HAP-1 (cell line): ENCODE measurements around the gene AMDHD1.
"Not testable (repeated sequence)": the region's sequence is repeated elsewhere in the genome, so short reads cannot be mapped to it uniquely, and the experiment has no call there.

Experiments
- DNase-seq, 2 experiments: peaks; one replicate each; pipeline ENCODE4 v3.0.0-alpha.2; 2016 to 2020; ENCODE audit warnings: low spot score in 2 of 2
- H3K27me3 ChIP-seq: fragments of 250-450 bp; sonication (Bioruptor Pico); 2 replicates; pipeline ENCODE4 v1.5.1; 2020; ENCODE audit warnings: low read depth, mild to moderate bottlenecking, moderate library complexity
- H3K36me3 ChIP-seq: fragments of 250-450 bp; sonication (Bioruptor Pico); replicated peaks from 2 replicates; pipeline ENCODE4 v1.5.1; 2020; ENCODE audit warnings: mild to moderate bottlenecking
- H3K4me1 ChIP-seq: fragments of 250-450 bp; sonication (Bioruptor Pico); 2 replicates; pipeline ENCODE4 v1.5.1; 2020; ENCODE audit warnings: mild to moderate bottlenecking
- H3K4me3 ChIP-seq: fragments of 250-450 bp; sonication (Bioruptor Pico); 2 replicates; pipeline ENCODE4 v1.5.1; 2020; ENCODE audit warnings: mild to moderate bottlenecking, moderate library complexity
- H3K9me3 ChIP-seq: fragments of 250-450 bp; sonication (Bioruptor Pico); 2 replicates; pipeline ENCODE4 v1.5.1; 2020; ENCODE audit warnings: mild to moderate bottlenecking, moderate library complexity
- in situ Hi-C: fragments of 300-500 bp; cut with MboI; formaldehyde crosslinking; loops from 3 replicates; pipeline ENCODE4 v1.14.3; 2020; ENCODE audit warnings: low sequenced_read_pairs, inconsistent platforms, mixed read lengths

AMDHD1 gene

DNA sequence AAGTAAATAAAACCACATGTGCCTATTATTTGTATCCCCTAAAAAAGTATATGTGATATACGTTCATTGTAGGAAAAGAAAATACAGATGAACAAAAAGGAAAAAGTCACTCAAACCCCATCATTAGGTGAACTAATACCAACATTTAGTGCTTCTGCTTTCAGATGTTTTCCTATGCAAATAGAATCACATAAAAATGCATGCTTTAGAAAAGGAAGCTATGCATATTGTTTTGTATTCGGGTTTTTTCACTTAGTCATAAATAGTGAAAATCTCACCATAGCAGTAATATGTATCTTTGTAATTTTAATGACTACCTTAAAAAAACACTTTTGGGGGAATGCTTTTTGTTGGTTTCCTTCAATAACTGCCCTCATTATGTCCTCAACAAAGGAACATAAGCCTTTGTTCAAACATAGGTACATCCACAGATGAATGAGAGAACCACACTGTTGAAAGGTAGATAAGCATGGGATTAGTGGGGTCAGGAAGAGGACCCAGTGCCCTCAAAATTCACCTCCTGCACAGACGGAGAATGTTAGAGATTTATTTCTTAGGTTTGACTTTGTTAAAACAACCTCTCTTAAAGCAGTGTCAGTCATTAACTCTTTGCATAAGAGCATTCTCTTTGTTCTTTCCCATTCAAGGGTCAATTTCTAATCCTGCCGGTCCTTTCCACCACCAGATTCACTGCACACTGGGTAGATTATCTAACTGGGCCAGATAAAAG is 6.5 kb downstream of the AMDHD1 start:
- H3K36me3 ChIP-seq = no peaks in the 10 kb centered on the region
- peaks cover 2% of the 10 kb centered on the region; the same call in 1 of the 2 replicates for H3K9me3 ChIP-seq
- peak; percentile 54 to 95 for DNase-seq
- H3K4me1 ChIP-seq = peaks cover 10% of the 10 kb centered on the region
- H3K4me3 ChIP-seq = no peak overlapping the region
- in situ Hi-C loops = no loop called here
- peaks cover 51% of the 10 kb centered on the region for H3K27me3 ChIP-seq

DNA sequence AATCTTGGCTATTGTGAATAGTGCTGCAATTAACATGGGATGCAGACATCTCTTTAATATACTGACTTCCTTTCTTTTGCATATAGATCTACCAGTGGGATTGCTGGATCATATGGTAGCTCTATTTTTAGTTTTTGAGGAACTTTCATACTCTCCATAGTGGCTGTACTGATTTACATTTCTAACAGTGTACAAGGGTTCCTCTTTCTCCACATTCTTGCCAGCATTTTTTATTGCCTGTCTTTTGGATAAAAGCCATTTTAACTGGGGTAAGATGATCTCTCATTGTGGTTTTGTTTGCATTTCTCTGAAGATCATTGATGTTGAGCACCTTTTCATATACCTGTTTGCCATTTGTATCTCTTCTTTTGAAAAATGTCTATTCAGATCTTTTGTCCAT is 8.4 kb downstream of the AMDHD1 start:
- in situ Hi-C loops = no loop called here
- Histone ChIP-seq H3K36me3 (no peaks in the 10 kb centered on the region), H3K4me3 (no peak overlapping the region), H3K27me3 (peaks cover 45% of the 10 kb centered on the region), H3K4me1 (peaks cover 10% of the 10 kb centered on the region), H3K9me3 (peaks cover 2% of the 10 kb centered on the region; the same call in 1 of the 2 replicates)
- DNase-seq = no peak

DNA sequence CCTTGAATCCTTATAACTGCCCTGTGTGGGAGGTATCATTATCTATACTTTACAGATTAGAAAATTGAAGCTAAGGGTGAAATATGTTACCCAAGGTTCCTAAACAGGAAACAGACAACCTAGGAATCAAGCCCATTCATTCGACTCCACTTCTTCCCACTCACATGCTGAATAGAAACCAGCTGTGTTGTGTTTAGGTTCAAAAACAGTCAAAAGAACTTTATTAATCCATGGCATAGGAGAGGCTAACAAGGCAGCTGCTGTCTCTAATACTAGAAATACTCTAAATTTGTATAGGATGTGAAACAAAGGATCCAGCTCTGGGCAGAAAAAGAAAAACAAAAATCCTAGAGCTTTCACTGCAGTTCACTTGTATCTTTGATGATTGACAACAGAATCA is 9.9 kb downstream of the AMDHD1 start:
- no peak for DNase-seq
- in situ Hi-C loops = no loop called here
- H3K27me3 ChIP-seq = peaks cover 51% of the 10 kb centered on the region
- H3K36me3 ChIP-seq = no peaks in the 10 kb centered on the region
- peaks cover 2% of the 10 kb centered on the region; the same call in 1 of the 2 replicates for H3K9me3 ChIP-seq
- H3K4me3 ChIP-seq = no peak overlapping the region
- H3K4me1 ChIP-seq = peaks cover 10% of the 10 kb centered on the region

- no peak overlapping the region for H3K4me3 ChIP-seq
- H3K9me3 ChIP-seq = peaks cover 2% of the 10 kb centered on the region; the same call in 1 of the 2 replicates
- in situ Hi-C loops = no loop called here
- no peaks in the 10 kb centered on the region for H3K36me3 ChIP-seq
- no peak for DNase-seq
- peaks cover 61% of the 10 kb centered on the region for H3K27me3 ChIP-seq
- no peaks in the 10 kb centered on the region for H3K4me1 ChIP-seq
Observed at GRCh38 chr12:95955549-95956159, 12.5 kb downstream of the AMDHD1 start.

- Histone ChIP-seq H3K9me3 (peaks cover 2% of the 10 kb centered on the region; the same call in 1 of the 2 replicates), H3K4me1 (no peaks in the 10 kb centered on the region), H3K4me3 (no peak overlapping the region), H3K27me3 (peaks cover 64% of the 10 kb centered on the region), H3K36me3 (no peaks in the 10 kb centered on the region)
- DNase-seq = no peak
- in situ Hi-C loops = no loop called here
Observed at GRCh38 chr12:95956557-95957145, 13.5 kb downstream of the AMDHD1 start.

DNA sequence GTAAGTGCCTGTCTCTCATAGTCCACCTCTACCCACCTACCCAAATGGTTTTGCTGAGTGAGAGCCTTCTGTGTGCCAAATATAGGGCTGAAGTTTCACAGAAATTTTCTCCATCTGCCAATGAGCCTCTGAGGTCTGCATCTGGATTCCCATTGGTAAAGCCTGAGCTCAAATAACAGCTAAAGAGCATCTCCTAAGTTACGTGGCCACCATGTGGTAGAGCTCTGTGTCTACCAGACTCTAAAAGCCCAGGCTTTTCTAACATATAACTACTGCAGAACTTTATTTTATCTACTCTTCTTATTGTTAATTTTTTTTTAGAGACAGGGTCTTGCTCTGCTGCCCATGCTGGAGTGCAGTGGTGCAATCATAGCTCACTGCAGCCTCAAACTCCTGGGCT is 16.0 kb downstream of the AMDHD1 start:
- Histone ChIP-seq H3K4me1 (no peaks in the 10 kb centered on the region), H3K36me3 (no peaks in the 10 kb centered on the region), H3K4me3 (no peak overlapping the region), H3K27me3 (peaks cover 51% of the 10 kb centered on the region), H3K9me3 (no peaks in the 10 kb centered on the region)
- no peak for DNase-seq
- in situ Hi-C loops = no loop called here

DNA sequence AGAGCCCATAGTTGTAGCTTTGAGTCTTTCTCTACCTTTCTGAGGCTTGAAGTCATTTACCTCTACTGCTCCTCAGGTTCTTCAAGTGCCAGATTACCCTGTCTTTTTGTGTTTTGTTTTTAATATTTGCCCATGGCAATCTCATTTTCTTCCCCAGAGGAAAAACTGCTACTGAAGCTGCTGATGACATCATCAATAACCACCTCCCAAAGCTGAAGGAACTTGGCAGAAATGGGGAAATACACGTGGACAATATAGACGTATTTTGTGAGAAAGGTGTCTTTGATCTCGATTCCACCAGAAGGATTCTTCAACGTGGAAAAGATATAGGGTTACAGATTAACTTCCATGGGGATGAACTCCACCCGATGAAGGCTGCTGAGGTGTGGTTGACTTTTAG is 17.1 kb downstream of the AMDHD1 start:
- no peak for DNase-seq
- Histone ChIP-seq H3K27me3 (peaks cover 40% of the 10 kb centered on the region), H3K4me1 (no peaks in the 10 kb centered on the region), H3K36me3 (no peaks in the 10 kb centered on the region), H3K4me3 (no peak overlapping the region), H3K9me3 (no peaks in the 10 kb centered on the region)
- in situ Hi-C loops = no loop called here

DNA sequence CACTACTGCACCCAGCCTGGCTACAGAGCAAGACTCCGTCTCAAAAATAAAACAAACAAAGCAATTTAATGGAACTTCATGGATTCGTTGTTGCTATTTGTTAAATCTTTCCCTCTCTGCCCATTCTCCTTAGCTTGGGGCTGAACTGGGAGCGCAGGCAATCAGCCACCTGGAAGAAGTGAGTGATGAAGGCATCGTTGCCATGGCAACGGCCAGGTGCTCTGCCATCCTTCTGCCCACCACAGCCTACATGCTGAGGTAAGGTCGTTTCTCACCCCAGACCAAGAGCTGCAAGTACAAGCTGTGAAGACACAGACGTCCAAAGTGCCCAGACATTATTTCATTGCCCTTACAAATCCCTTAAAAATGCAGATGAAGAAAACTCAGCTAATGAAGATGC is 19.1 kb downstream of the AMDHD1 start:
- in situ Hi-C loops = no loop called here
- H3K27me3 ChIP-seq = peaks cover 37% of the 10 kb centered on the region
- H3K9me3 ChIP-seq = no peaks in the 10 kb centered on the region
- H3K36me3 ChIP-seq = no peaks in the 10 kb centered on the region
- DNase-seq = no peak
- H3K4me1 ChIP-seq = no peaks in the 10 kb centered on the region
- H3K4me3 ChIP-seq = no peak overlapping the region

GRCh38 chr12:95963096-95963495 is 20.0 kb downstream of the AMDHD1 start:
- Histone ChIP-seq H3K9me3 (no peaks in the 10 kb centered on the region), H3K4me3 (no peak overlapping the region), H3K4me1 (no peaks in the 10 kb centered on the region), H3K27me3 (peaks cover 35% of the 10 kb centered on the region), H3K36me3 (no peaks in the 10 kb centered on the region)
- in situ Hi-C loops = no loop called here
- DNase-seq = peak in 1 of 2 experiments; percentile 23

DNA sequence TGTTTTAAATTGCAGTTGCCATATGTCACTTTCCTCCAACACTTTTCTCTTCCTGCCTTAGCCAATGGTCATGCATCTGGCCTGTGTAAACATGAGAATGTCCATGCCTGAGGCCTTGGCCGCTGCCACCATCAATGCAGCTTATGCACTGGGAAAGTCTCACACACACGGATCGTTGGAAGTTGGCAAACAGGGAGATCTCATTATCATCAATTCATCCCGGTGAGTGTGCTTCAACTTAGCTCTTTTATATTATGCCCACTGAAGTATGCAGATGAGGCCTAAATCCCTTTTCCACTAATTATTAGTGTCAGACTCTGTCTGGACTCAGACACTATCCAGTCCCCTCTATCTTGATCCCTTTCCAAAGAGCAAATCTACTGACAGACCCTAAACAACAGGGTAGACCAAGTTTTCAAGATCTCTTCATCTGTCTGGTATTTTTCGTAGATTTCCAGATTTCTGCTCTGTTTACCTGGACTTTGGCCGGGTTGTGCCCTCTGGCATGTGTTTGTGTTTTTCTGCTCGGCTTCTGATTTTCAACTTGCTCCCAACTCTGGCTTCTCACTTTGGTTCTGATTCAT is 23.2 kb downstream of the AMDHD1 start:
- H3K9me3 ChIP-seq = no peaks in the 10 kb centered on the region
- no peaks in the 10 kb centered on the region for H3K4me1 ChIP-seq
- no peak overlapping the region for H3K4me3 ChIP-seq
- DNase-seq = no peak
- peaks cover 16% of the 10 kb centered on the region for H3K27me3 ChIP-seq
- no peaks in the 10 kb centered on the region for H3K36me3 ChIP-seq
- in situ Hi-C loops = no loop called here

GRCh38 chr12:95967301-95967700 is 24.2 kb downstream of the AMDHD1 start:
- Histone ChIP-seq H3K9me3 (no peaks in the 10 kb centered on the region), H3K27me3 (peaks cover 8% of the 10 kb centered on the region), H3K4me3 (no peak overlapping the region), H3K36me3 (no peaks in the 10 kb centered on the region), H3K4me1 (no peaks in the 10 kb centered on the region)
- DNase-seq = no peak
- in situ Hi-C loops = no loop called here

DNA sequence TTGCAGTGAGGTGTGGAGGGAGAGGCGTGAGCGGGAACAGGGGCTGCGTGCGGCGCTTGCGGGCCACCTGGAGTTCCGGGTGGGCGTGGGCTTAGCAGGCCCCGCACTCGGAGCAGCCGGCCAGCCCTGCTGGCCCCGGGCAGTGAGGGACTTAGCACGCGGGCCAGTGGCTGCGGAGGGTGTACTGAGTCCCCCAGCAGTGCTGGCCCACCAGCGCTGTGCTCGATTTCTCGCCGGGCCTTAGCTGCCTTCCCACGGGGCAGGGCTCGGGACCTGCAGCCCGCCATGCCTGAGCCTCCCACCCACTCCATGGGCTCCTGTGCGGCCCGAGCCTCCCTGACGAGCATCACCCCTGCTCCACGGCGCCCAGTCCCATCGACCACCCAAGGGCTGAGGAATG is 26.0 kb downstream of the AMDHD1 start:
- H3K4me1 ChIP-seq, DNase-seq, H3K27me3 ChIP-seq, H3K9me3 ChIP-seq, H3K4me3 ChIP-seq, H3K36me3 ChIP-seq, in situ Hi-C loops: not testable (repeated sequence)

- Histone ChIP-seq H3K4me3 (no peak overlapping the region), H3K9me3 (no peaks in the 10 kb centered on the region), H3K27me3 (peaks cover 2% of the 10 kb centered on the region; the same call in 1 of the 2 replicates), H3K36me3 (no peaks in the 10 kb centered on the region), H3K4me1 (no peaks in the 10 kb centered on the region)
- in situ Hi-C loops = no loop called here
- no peak for DNase-seq
Observed at GRCh38 chr12:95970905-95971304, 27.8 kb downstream of the AMDHD1 start.
